GM11168 (cell line): Measurements from ENCODE around the gene ZSCAN25.

ENCODE experiments used
- in situ Hi-C: fragments of 300-500 bp; cut with MboI; formaldehyde crosslinking; loops from one replicate; pipeline ENCODE4 v1.12.0; 2022; ENCODE audit warnings: low sequenced_read_pairs; ENCODE audit not compliant: unreplicated experiment

Gene ZSCAN25

GRCh38 chr7:99679400-99680191, 62.9 kb downstream of the ZSCAN25 start, which contains the start of gene CYP3A5:
CYP3A5 (minus strand) TSS chr7:99679996; CDS start chr7:99679896, 100 bp downstream.
- in situ Hi-C loops: no loop called here
